Measurements from ENCODE around the gene RPN2.

DNA sequence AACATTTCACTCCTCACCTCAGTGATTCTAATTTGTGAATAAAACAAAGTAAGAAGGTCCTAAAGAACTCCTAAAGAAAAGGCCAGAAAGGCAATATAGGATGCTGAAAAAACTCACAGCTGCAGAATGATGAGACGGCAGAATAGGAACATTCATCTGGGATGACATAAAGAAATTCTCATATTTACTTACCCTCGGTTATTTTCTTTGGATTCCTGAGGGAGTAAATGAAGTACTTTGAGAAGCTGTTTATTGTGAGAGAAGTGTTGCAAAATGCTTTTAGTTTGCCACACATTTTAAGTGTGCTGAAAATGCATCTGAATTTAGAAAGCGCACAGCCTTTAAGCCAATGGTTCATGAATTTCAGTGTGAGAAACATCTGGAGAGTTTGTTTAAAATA is 47.6 kb upstream of the RPN2 start:
- TF ChIP-seq EZH2 (IDR thresholded peaks at IDR 0.05) (no peak), POLR2AphosphoS5 (IDR thresholded peaks at IDR 0.05; ENCODE audit: borderline replicate concordance, low read depth, low read length) (no peak)

All from SK-N-MC (cell line).